Measurements from ENCODE around the gene SLC44A1.
"Not testable (repeated sequence)": the region's sequence is repeated elsewhere in the genome, so short reads cannot be mapped to it uniquely, and the experiment has no call there.

Gene SLC44A1

DNA sequence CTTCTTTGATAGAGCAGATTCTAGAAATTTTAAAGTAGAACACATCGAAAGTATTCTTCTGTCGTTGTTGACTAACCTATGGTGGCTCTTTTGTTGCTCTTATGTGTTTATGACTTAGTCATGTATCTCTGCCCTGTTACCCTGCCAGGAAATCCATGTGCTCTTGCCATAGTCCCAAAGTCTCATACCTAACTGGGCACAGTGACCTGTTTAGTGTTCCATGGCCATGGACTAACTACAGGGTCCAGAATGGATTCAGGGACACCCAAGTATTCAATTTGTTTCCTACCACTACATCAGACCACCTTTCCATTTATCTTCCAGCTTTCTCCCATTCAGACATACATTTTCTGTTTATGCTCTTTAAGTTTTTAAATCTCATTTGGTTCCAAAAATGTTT is 18.0 kb downstream of the SLC44A1 start:
- Histone ChIP-seq H3K4me2 (ENCODE audit: low read length) (no peak overlapping the region), H4K20me1 (ENCODE audit: insufficient read depth, low read length) (no peaks in the 10 kb centered on the region), H3K9ac (ENCODE audit: low read length) (no peak overlapping the region), H3F3A (ENCODE audit: insufficient read depth, low read length) (peaks cover 3% of the 10 kb centered on the region; the same call in 1 of the 2 replicates), H3K9me3 (ENCODE audit: low read length) (peaks cover 17% of the 10 kb centered on the region), H3K9me2 (ENCODE audit: low read depth, low read length) (no peaks in the 10 kb centered on the region), H2AFZ (ENCODE audit: low read length) (no peak overlapping the region), H3K27me3 (ENCODE audit: insufficient read depth, low read length) (no peaks in the 10 kb centered on the region), H3K79me2 (ENCODE audit: insufficient read depth, low read length) (peaks cover 84% of the 10 kb centered on the region), H3K4me3 (ENCODE audit: low read depth, low read length, poor library complexity, severe bottlenecking) (no peak overlapping the region), H3K4me1 (ENCODE audit: insufficient read depth, low read length, severe bottlenecking) (peaks cover 39% of the 10 kb centered on the region), H3K36me3 (ENCODE audit: insufficient read depth, low read length) (peaks cover 20% of the 10 kb centered on the region), H3K27ac (ENCODE audit: low read depth, low read length, poor library complexity, severe bottlenecking) (no peak overlapping the region)
- TF ChIP-seq, protein P1, sequence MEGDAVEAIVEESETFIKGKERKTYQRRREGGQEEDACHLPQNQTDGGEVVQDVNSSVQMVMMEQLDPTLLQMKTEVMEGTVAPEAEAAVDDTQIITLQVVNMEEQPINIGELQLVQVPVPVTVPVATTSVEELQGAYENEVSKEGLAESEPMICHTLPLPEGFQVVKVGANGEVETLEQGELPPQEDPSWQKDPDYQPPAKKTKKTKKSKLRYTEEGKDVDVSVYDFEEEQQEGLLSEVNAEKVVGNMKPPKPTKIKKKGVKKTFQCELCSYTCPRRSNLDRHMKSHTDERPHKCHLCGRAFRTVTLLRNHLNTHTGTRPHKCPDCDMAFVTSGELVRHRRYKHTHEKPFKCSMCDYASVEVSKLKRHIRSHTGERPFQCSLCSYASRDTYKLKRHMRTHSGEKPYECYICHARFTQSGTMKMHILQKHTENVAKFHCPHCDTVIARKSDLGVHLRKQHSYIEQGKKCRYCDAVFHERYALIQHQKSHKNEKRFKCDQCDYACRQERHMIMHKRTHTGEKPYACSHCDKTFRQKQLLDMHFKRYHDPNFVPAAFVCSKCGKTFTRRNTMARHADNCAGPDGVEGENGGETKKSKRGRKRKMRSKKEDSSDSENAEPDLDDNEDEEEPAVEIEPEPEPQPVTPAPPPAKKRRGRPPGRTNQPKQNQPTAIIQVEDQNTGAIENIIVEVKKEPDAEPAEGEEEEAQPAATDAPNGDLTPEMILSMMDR (IDR thresholded peaks at IDR 0.05; ENCODE audit: low read length): no peak
- no peak for TF ChIP-seq EZH2 (IDR thresholded peaks at IDR 0.05; ENCODE audit: borderline replicate concordance, low read length)

DNA sequence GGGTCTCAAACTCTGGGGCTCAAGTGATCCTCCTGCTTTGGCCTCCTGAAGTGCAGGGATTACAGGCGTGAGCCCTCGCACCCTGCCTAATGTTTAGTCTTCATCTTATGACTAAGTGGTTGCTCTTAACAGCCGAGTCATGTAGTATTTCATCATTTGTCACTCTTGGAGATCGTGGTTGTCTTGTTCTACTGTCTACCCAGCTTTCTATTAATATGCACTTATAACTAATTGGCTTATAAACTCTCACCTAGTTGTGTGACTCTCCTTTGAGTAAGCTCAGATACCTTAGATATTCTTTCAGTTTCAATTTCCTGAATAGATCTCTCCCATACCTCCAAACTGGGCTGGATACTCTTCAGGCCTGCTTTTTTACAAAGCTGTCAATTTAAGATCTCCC is 19.9 kb downstream of the SLC44A1 start:
- Histone ChIP-seq H2AFZ (ENCODE audit: low read length) (no peak overlapping the region), H4K20me1 (ENCODE audit: insufficient read depth, low read length) (no peaks in the 10 kb centered on the region), H3K4me1 (ENCODE audit: insufficient read depth, low read length, severe bottlenecking) (peaks cover 28% of the 10 kb centered on the region), H3K9me3 (ENCODE audit: low read length) (peaks cover 17% of the 10 kb centered on the region), H3K9me2 (ENCODE audit: low read depth, low read length) (no peaks in the 10 kb centered on the region), H3K9ac (ENCODE audit: low read length) (no peak overlapping the region), H3K4me2 (ENCODE audit: low read length) (no peak overlapping the region), H3K4me3 (ENCODE audit: low read depth, low read length, poor library complexity, severe bottlenecking) (no peak overlapping the region), H3K79me2 (ENCODE audit: insufficient read depth, low read length) (peaks cover 89% of the 10 kb centered on the region), H3K27me3 (ENCODE audit: insufficient read depth, low read length) (no peaks in the 10 kb centered on the region), H3K36me3 (ENCODE audit: insufficient read depth, low read length) (peaks cover 20% of the 10 kb centered on the region), H3K27ac (ENCODE audit: low read depth, low read length, poor library complexity, severe bottlenecking) (no peak overlapping the region), H3F3A (ENCODE audit: insufficient read depth, low read length) (peaks cover 3% of the 10 kb centered on the region; the same call in 1 of the 2 replicates)
- no peak for TF ChIP-seq EZH2 (IDR thresholded peaks at IDR 0.05; ENCODE audit: borderline replicate concordance, low read length)
- TF ChIP-seq, protein P1 (IDR thresholded peaks at IDR 0.05; ENCODE audit: low read length): no peak

GRCh38 chr9:105268254-105268653 is 23.8 kb downstream of the SLC44A1 start:
- H3K4me3 ChIP-seq (ENCODE audit: low read depth, low read length, poor library complexity, severe bottlenecking); H3F3A ChIP-seq (ENCODE audit: insufficient read depth, low read length); H3K27ac ChIP-seq (ENCODE audit: low read depth, low read length, poor library complexity, severe bottlenecking); H3K4me2 ChIP-seq (ENCODE audit: low read length); H2AFZ ChIP-seq (ENCODE audit: low read length); H3K9ac ChIP-seq (ENCODE audit: low read length); H4K20me1 ChIP-seq (ENCODE audit: insufficient read depth, low read length); H3K27me3 ChIP-seq (ENCODE audit: insufficient read depth, low read length); H3K9me2 ChIP-seq (ENCODE audit: low read depth, low read length): not testable (repeated sequence)
- Histone ChIP-seq H3K36me3 (ENCODE audit: insufficient read depth, low read length) (peaks cover 20% of the 10 kb centered on the region), H3K79me2 (ENCODE audit: insufficient read depth, low read length) (peaks cover 74% of the 10 kb centered on the region), H3K4me1 (ENCODE audit: insufficient read depth, low read length, severe bottlenecking) (peaks cover 21% of the 10 kb centered on the region), H3K9me3 (ENCODE audit: low read length) (peaks cover 17% of the 10 kb centered on the region)

GRCh38 chr9:105269593-105269992 is 25.1 kb downstream of the SLC44A1 start:
- H3K4me3 ChIP-seq (ENCODE audit: low read depth, low read length, poor library complexity, severe bottlenecking): no peak overlapping the region
- peaks cover 12% of the 10 kb centered on the region for H3K9me3 ChIP-seq (ENCODE audit: low read length)
- H3K79me2 ChIP-seq (ENCODE audit: insufficient read depth, low read length): peaks cover 76% of the 10 kb centered on the region
- H3K9ac ChIP-seq (ENCODE audit: low read length): no peak overlapping the region
- H3K27ac ChIP-seq (ENCODE audit: low read depth, low read length, poor library complexity, severe bottlenecking): peak overlapping the region; percentile 24
- H3K4me2 ChIP-seq (ENCODE audit: low read length): no peak overlapping the region
- peaks cover 10% of the 10 kb centered on the region for H3K36me3 ChIP-seq (ENCODE audit: insufficient read depth, low read length)
- no peaks in the 10 kb centered on the region for H3K9me2 ChIP-seq (ENCODE audit: low read depth, low read length)
- peaks cover 21% of the 10 kb centered on the region for H3K4me1 ChIP-seq (ENCODE audit: insufficient read depth, low read length, severe bottlenecking)
- no peak overlapping the region for H2AFZ ChIP-seq (ENCODE audit: low read length)
- no peaks in the 10 kb centered on the region for H3F3A ChIP-seq (ENCODE audit: insufficient read depth, low read length)
- no peaks in the 10 kb centered on the region for H4K20me1 ChIP-seq (ENCODE audit: insufficient read depth, low read length)
- H3K27me3 ChIP-seq (ENCODE audit: insufficient read depth, low read length): no peaks in the 10 kb centered on the region
- TF ChIP-seq EZH2 (IDR thresholded peaks at IDR 0.05; ENCODE audit: borderline replicate concordance, low read length): no peak
- TF ChIP-seq, protein P1 (IDR thresholded peaks at IDR 0.05; ENCODE audit: low read length): no peak

All from OCI-LY1 (cell line).